Measurements from ENCODE around the gene SLC35E3. TPM values are rescaled to one million over a fixed set of nuclear protein-coding genes. Genes with fewer than 3 reads are reported as not detected.

Gene SLC35E3
- total and polyA plus RNA-seq, 7 donors, result under 0.01 to 5.3 (median 1.8) TPM

DNA sequence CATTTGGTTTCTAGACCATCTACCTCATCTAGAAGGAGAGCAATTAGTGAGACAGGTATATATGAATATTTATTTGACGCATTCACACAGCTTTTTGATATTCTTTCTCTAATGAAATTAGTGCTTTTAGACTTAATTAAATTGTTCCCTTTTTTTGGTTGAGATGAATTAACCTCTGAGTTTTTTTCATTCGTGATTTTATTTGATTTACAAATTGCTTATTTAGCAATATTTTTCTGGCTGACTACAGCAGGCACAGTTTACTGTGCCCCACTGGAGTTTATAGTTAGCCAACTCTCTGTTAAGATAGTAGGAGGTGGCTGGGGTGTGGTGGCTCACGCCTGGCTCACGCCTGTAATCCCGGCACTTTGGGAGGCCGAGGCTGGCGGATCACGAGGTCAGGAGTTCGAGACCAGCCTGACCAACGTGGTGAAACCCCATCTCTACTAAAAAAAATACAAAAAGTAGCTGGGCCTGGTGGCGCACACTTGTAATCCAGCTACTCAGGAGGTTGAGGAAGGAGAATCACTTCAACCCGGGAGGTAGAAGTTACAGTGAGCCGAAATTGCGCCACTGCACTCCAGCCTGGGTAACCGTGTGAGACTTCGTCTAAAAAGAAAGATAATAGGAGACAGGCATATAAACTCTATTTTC is 78.7 kb downstream of the SLC35E3 start:
- WGBS, 2 donors, result 93 to 94% methylated on average over 16 of the region's 16 CpGs
- H3K36me3 ChIP-seq, result peaks cover 31 to 99% (median 45%) of the 10 kb centered on the region in 4 donors
- H3K27ac ChIP-seq, result no peak overlapping the region
- DNase-seq, result no peak
- H3K4me3 ChIP-seq, result no peak overlapping the region
- H3K27me3 ChIP-seq, result no peaks in the 10 kb centered on the region
- intact Hi-C loops (cut with DNase I), result no loop called here
- no peak for TF ChIP-seq EP300 (IDR thresholded peaks at IDR 0.05)
- no peak for TF ChIP-seq POLR2AphosphoS5 (IDR thresholded peaks at IDR 0.05)
- TF ChIP-seq, protein P1, sequence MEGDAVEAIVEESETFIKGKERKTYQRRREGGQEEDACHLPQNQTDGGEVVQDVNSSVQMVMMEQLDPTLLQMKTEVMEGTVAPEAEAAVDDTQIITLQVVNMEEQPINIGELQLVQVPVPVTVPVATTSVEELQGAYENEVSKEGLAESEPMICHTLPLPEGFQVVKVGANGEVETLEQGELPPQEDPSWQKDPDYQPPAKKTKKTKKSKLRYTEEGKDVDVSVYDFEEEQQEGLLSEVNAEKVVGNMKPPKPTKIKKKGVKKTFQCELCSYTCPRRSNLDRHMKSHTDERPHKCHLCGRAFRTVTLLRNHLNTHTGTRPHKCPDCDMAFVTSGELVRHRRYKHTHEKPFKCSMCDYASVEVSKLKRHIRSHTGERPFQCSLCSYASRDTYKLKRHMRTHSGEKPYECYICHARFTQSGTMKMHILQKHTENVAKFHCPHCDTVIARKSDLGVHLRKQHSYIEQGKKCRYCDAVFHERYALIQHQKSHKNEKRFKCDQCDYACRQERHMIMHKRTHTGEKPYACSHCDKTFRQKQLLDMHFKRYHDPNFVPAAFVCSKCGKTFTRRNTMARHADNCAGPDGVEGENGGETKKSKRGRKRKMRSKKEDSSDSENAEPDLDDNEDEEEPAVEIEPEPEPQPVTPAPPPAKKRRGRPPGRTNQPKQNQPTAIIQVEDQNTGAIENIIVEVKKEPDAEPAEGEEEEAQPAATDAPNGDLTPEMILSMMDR (IDR thresholded peaks at IDR 0.05), result no peak
- no peak for TF ChIP-seq POLR2A (IDR thresholded peaks at IDR 0.05)
- H3K9me3 ChIP-seq, result no peaks in the 10 kb centered on the region
- H3K4me1 ChIP-seq, result no peaks in the 10 kb centered on the region

DNA sequence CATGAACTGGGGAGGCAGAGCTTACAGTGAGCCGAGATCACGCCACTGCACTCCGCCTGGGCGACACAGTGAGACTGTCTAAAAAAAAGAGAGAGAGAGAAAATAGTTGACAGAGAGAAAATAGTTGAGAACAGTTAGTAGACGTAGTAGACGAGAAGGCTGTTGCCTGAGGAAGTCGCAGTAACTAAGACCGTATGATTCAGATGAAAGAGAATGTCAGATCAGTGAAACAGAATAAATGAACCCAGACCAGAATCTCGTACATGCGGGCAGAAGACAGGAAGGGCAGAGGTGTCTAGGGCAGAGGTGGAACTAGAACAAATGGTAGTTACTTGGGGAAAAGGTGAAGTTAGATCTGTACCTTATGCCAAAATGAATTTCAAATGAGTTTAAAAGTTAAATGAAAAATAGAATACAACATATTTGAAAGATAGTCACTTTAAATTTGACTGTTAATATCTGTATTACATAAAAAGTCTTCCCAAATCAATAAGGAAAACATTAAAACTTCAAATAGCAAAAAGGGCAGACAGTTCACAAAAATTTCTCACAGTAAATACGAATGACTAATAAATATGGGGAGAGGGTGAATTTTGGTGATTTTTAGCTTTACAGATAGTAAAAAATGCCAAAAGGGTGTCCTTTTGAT is 79.7 kb downstream of the SLC35E3 start:
- intact Hi-C loops (cut with DNase I), result no loop called here
- Histone ChIP-seq H3K36me3 (peaks cover 31 to 92% (median 48%) of the 10 kb centered on the region in 4 donors), H3K27ac (no peak overlapping the region), H3K27me3 (no peaks in the 10 kb centered on the region), H3K9me3 (no peaks in the 10 kb centered on the region), H3K4me3 (no peak overlapping the region), H3K4me1 (no peaks in the 10 kb centered on the region)
- no peak for DNase-seq
- no peak for TF ChIP-seq EP300 (IDR thresholded peaks at IDR 0.05)
- 91 to 96% methylated on average over 11 of the region's 11 CpGs for WGBS, 2 donors

DNA sequence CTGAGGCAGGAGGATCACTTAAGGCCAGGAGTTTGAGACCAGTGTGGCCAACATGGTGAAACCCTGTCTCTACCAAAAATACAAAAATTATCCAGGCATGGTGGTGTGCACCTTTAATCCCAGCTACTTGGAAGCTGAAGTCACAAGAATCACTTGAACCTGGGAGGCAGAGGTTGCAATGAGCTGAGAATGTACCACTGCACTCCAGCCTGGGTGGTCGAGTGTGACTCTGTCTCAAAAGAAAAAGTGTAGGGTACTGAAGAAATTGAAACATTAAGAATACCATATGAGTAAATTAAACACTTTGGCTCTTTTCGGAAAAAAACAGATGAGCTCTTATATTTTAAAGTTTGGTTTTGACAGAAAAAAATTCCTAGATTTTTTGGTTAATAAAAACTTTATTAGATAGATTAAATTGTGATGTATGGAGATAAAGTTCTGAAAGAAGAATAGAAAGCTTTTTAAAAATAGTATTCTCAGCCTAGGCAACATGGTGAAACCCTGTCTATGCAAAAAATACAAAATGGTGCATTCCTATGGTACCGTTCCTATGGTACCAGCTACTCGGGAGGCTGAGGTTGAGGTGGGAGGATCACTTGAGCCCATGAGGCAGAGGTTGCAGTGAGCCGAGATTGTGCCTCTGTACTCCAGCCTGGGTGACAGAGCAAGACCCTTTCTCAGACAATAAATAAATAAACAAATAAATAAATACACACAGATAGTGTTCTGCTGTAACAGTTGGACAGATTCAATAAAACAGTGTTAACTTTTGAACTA is 82.1 kb downstream of the SLC35E3 start:
- H3K27me3 ChIP-seq, result no peaks in the 10 kb centered on the region
- TF ChIP-seq POLR2AphosphoS5 (IDR thresholded peaks at IDR 0.05) (no peak), POLR2A (IDR thresholded peaks at IDR 0.05) (no peak), EP300 (IDR thresholded peaks at IDR 0.05) (no peak)
- TF ChIP-seq, protein P1 (IDR thresholded peaks at IDR 0.05), result no peak
- intact Hi-C loops (cut with DNase I), result no loop called here
- H3K36me3 ChIP-seq, result peaks cover 28 to 87% (median 44%) of the 10 kb centered on the region in 4 donors
- H3K27ac ChIP-seq, result no peak overlapping the region
- H3K4me1 ChIP-seq, result no peaks in the 10 kb centered on the region
- no peaks in the 10 kb centered on the region for H3K9me3 ChIP-seq
- 89 to 90% methylated on average over 5 of the region's 5 CpGs for WGBS, 2 donors
- no peak overlapping the region for H3K4me3 ChIP-seq
- DNase-seq, result no peak

DNA sequence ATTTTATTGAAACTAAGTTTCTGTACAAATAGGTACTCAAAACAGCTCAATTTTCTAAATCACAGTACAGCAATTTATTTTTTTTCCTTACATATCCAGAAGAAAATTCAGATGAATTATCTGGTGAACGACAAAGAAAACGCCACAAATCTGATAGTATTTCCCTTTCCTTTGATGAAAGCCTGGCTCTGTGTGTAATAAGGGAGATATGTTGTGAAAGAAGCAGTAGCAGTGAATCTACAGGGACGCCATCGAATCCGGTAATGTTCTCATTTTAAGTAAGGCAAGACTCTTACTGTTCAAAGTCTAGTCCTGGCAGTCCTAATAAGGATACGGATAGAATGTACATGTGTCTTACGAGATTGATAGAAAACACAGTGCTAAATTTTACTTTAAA is 82.7 kb downstream of the SLC35E3 start:
- no peak for DNase-seq
- Histone ChIP-seq H3K4me1 (no peaks in the 10 kb centered on the region), H3K9me3 (no peaks in the 10 kb centered on the region), H3K4me3 (no peak overlapping the region), H3K27ac (no peak overlapping the region), H3K36me3 (peaks cover 23 to 82% (median 42%) of the 10 kb centered on the region in 4 donors), H3K27me3 (no peaks in the 10 kb centered on the region)
- WGBS, 2 donors, result 83 to 94% methylated on average over 7 of the region's 7 CpGs
- intact Hi-C loops (cut with DNase I), result no loop called here
- TF ChIP-seq POLR2A (IDR thresholded peaks at IDR 0.05), result no peak
- TF ChIP-seq, protein P1 (IDR thresholded peaks at IDR 0.05), result no peak
- no peak for TF ChIP-seq POLR2AphosphoS5 (IDR thresholded peaks at IDR 0.05)
- no peak for TF ChIP-seq EP300 (IDR thresholded peaks at IDR 0.05)

Other genes with a start within 250 kb of the SLC35E3 start
- gene RAP1B, start 135.3 kb upstream of the SLC35E3 start, total RNA-seq, result 100 to 1,000 TPM; 197 to 251 (median 223) TPM
- gene RAP1B, start 135.3 kb upstream of the SLC35E3 start, polyA plus RNA-seq, result 100 to 1,000 TPM; 146 to 258 (median 170) TPM
- 10 to 100 TPM; 24.2 to 34.3 (median 31.0) TPM for gene NUP107, start 59.2 kb upstream of the SLC35E3 start, total RNA-seq
- gene NUP107, start 59.2 kb upstream of the SLC35E3 start, polyA plus RNA-seq, result 10 to 100 TPM in 1 of 3 donors, 1 to 10 TPM in 2; 6.0 to 22.9 (median 6.2) TPM
- 10 to 100 TPM; 44.2 to 55.4 (median 47.8) TPM for gene MDM2, start 62.0 kb downstream of the SLC35E3 start, total RNA-seq
- 10 to 100 TPM in 2 of 3 donors, 1 to 10 TPM in 1; 6.0 to 34.5 (median 20.8) TPM for gene MDM2, start 62.0 kb downstream of the SLC35E3 start, polyA plus RNA-seq
- 10 to 100 TPM; 36.5 to 81.0 (median 61.2) TPM for gene CPM, start 187.0 kb downstream of the SLC35E3 start, total RNA-seq
- 10 to 100 TPM; 15.3 to 22.7 (median 15.6) TPM for gene CPM, start 187.0 kb downstream of the SLC35E3 start, polyA plus RNA-seq

All from sigmoid colon (tissue), 7 donors.